Measurements from ENCODE around the gene ZNHIT6.
"Not testable (repeated sequence)": the region's sequence is repeated elsewhere in the genome, so short reads cannot be mapped to it uniquely, and the experiment has no call there.

The ZNHIT6 gene

GRCh38 chr1:85665932-85666331, 42.3 kb downstream of the ZNHIT6 start:
- no peak for DNase-seq (ENCODE audit: low spot score)

DNA sequence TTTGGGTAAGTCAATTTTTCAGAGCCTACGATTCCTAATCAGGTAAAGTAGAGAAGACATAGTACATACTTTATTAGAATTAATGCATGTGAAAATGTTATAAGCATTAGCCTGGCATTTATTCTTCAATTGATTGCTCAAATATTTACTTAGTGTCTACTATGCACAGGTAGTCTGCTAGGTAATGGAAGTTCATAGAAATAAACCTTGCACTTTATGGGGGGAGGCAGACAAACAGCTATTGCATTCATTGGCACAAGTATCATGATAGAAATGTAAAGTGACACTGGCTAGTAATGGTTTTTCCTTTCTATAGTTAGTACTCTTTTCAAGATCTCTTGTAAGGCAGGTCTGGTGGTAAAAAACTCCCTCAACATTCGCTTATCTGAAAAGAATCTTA, 44.9 kb downstream of the ZNHIT6 start:
- DNase-seq (ENCODE audit: low spot score): no peak

GRCh38 chr1:85661767-85662166, 46.5 kb downstream of the ZNHIT6 start:
- DNase-seq (ENCODE audit: low spot score): no peak

- DNase-seq (ENCODE audit: low spot score): no peak
Measured at GRCh38 chr1:85660541-85660940, 47.7 kb downstream of the ZNHIT6 start.

GRCh38 chr1:85659174-85659573, 49.1 kb downstream of the ZNHIT6 start:
- DNase-seq (ENCODE audit: low spot score): no peak

DNA sequence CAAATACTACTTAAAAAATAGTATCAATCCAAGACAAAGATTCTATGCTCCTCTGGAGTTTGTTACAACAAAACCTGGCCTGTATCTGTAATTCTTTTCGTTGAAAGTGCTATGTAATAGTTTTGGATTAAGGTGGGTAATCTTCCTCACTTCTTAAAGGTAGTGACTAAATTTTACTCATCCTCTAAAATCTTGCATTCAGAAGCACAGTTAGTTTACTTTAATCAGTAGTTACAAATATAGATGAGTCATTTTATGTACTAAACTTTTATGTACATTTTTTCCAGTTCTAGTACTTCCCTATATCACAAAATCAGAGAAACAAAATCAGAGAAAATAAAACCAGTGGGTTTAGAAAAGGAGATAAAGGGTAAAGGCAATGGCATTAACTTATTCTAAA, 51.3 kb downstream of the ZNHIT6 start:
- DNase-seq (ENCODE audit: low spot score): no peak

DNA sequence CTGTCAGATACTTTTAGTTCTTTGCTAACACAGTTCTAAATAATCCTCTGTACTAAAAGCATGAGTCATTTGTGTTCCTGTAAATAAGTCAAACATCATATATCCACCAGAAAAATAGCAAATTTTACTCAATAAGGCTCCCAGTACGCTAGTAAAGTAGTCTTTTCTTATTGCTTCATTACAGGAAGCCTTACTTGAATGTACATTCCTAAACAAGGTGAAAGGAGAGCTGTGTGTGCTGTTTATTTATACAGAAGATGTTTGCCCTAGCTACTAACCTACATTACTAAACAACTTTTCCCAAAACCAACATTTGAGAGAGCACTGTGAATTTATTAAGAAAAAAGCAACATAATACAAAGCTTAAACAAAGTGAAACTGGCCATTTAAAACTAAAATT, 52.0 kb downstream of the ZNHIT6 start:
- DNase-seq (ENCODE audit: low spot score): no peak

DNA sequence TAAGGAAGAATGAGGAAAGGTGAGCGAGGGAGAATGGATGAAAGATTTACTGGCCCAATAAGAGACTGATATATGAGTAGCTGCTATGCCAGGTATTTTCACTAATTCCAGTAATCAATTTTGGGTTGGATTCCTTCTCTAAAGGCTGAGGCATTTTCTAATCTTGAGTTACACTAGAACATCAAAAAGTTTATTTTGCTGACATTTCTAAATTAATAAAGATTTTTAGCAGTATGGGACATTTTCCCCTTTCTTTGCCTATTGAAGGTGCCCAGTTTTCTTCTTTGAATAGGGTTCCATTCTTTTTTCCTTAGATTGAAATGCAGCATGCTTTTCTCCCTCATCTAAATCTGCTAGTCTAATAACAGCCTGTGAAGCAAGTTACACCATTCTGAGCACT, 52.9 kb downstream of the ZNHIT6 start:
- no peak for DNase-seq (ENCODE audit: low spot score)

DNA sequence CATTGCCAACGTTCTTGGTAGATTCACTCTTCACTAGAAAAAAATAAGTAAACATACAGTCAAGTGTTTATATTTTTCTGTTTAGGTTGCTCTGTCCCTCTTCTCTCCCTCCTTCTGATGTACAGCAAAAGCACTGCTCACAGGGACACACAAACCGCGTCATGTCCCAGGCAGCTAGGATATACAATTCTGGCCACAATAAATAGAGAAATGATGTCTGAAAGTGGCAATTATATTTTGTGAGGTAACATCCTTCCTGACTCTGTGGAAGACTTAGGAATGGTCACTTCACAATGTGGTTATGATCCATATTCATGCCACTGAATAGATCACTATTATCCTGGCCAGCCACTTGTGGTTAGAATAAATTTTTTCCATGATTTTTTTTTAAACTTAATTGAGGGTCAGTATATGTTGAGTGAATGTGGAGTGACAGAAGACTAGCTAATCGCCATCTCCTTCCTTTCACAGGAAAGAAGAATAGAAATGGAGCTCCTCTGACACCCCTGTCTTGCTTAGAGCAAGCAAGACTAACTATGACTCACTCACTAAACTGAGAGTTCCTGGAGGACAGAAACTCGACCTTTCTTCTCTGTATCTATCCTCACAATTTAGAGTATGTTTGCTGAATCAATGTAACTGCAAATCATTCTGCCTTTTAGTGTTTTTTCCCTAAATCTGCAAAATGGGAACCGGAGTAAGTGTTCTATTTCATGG, 54.0 kb downstream of the ZNHIT6 start:
- no peak for DNase-seq (ENCODE audit: low spot score)

- no peak for DNase-seq (ENCODE audit: low spot score)
Measured at GRCh38 chr1:85652327-85652726, 55.9 kb downstream of the ZNHIT6 start.

- DNase-seq (ENCODE audit: low spot score): no peak
Measured at GRCh38 chr1:85650645-85651044, 57.6 kb downstream of the ZNHIT6 start.

- DNase-seq (ENCODE audit: low spot score): no peak
Measured at GRCh38 chr1:85649591-85649990, 58.6 kb downstream of the ZNHIT6 start.

GRCh38 chr1:85641598-85642556, 66.4 kb downstream of the ZNHIT6 start:
- not testable (repeated sequence) for DNase-seq (ENCODE audit: low spot score)

GRCh38 chr1:85639920-85640319, 68.3 kb downstream of the ZNHIT6 start:
- DNase-seq (ENCODE audit: low spot score): not testable (repeated sequence)

DNA sequence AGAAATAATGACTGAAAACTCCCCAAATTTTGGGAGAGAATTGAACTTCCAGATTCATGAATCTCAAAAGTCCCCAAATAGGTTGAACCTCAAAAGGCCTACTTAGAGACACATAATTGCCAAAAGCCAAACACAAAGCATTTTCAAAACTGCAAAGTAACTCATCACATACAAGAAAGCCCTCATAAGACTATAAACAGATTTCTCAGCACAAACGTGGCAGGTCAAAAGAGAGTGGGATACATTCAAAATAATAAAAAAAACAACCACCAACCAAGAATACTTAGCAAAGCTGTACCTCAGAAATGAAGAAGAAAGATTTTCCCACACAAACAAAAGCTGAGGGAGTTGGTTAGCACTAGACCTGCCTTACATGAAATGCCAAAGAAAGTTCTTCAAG, 69.8 kb downstream of the ZNHIT6 start:
- no peak for DNase-seq (ENCODE audit: low spot score)

- DNase-seq (ENCODE audit: low spot score): no peak
Measured at GRCh38 chr1:85630493-85630892, 77.7 kb downstream of the ZNHIT6 start.

DNA sequence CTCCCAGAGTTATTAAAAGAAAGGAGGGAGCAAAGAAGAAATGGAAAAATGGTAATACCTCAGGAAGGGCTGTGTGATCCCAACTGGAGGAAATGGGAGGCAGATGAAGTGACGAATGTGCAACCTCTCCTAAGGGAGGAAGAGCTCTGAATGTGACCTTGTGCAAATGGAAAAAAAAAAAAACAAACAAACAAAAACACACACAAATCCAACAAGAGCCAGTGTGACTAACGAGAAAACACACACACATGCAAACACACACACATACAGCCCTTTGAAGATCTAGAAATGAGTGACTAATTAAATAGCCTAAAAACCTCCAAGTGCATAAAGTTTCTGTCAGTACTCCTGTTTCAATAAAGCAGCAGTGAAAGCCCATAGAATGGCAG, 78.7 kb downstream of the ZNHIT6 start:
- DNase-seq (ENCODE audit: low spot score): no peak

DNA sequence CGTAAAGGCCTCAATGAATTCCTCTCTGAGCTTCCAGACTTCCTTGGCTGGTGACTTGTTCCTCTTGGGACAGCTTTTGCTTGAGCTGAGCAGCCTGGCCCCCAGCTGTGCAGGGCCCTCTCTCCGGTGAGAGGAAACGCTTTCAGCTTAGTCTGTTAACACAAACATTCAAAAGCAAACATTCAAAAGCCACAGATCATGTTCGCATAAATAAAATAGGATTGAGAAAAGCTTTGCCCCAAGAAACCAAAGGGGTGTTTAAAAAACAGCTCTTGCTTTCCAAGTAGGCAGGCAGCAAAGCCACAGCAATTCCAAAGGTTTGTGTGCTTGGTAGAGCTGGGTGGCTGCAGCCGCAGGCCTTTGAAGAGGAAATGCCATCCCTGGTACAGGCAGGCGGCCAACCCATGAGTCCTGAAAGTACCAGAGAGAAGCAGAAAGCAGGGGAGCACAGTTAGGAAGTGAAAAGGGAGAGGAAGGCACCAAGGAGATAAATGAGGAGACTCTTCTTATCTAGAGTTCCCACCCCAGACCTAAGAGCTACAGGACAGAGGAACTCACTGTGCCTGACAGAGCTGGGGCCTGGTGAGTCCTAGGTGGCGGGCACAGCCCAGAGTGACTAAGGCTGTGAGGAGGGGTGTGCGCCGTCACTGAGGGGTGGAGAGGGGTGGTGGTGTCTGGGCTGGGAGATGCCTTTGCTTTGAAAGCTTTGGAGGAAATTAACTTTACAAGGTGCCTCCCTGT, 79.3 kb downstream of the ZNHIT6 start:
- no peak for DNase-seq (ENCODE audit: low spot score)

DNA sequence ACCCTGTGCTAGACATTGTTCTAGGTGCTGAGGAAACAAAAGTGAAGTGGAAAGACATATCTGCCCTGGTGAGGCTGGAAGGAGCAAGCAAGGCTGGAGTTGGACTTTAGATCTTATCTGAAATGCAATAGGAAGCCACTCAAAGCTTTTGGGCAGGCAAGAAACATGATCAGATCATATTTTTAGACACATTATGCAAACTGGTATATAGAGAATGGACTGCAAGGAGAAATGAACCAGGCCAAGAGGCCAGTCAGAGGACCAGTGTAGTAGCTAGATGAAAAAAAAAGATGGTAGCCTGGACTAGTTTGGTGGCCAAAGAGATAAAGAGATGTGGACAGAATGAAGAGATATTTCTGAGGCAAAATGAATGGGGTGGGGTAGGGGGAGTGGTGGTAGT, 81.4 kb downstream of the ZNHIT6 start:
- no peak for DNase-seq (ENCODE audit: low spot score)

DNA sequence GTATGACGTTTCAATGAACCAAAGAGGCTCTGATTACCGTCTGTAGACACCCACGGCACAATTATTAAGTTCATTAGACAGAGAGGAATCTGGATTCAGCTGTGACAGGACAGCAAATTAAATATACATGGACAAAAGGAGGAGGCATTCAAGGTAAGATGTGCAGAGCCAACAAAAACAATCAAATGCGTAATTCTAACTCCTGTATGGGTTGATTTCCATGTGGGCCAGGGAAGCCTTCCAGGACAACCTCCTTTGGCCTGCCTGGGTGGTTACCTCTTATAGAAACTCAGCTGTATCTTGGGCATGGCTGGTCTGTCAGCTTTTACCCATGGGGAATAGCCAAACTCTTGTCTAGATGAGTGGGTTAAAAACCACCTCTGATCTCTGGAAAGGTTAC, 83.9 kb downstream of the ZNHIT6 start:
- DNase-seq (ENCODE audit: low spot score): no peak

DNA sequence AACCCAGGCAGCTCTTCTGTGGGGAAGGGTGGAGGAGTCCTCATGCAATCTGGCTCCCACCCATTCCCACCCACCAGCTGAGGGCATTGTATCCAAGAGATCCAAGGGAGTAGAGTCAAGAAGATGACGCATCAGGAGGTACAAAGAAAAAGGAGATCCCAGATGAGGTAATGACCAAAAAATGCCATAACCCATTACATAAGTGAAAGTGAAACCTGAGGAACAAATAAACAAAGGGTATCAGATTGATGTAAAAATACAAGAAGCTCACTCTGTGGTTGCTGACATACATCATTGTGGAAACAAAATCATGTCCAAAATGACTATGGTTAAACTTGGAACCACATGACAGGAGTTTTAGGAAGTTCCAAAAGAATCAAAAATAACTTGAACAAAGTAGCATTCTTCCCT, 85.2 kb downstream of the ZNHIT6 start:
- no peak for DNase-seq (ENCODE audit: low spot score)

DNA sequence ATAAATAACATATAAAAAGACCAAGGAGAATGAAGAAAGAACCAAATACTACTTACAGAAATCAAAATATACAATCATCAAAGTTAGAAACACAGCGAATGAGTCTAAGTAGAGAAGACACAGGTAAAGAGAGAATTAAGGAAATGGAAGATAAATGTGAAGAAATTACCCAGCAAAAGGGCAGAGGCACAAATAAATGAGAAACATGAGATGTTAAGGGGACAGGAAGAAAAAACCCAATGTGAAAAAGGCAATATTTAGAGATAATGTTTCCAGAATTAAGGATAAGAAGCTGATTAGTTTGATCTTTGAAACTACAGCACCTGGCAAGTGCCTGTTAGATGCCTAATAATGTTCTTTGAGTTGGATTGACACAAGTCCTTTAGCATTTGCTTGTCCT, 86.8 kb downstream of the ZNHIT6 start:
- no peak for DNase-seq (ENCODE audit: low spot score)

DNA sequence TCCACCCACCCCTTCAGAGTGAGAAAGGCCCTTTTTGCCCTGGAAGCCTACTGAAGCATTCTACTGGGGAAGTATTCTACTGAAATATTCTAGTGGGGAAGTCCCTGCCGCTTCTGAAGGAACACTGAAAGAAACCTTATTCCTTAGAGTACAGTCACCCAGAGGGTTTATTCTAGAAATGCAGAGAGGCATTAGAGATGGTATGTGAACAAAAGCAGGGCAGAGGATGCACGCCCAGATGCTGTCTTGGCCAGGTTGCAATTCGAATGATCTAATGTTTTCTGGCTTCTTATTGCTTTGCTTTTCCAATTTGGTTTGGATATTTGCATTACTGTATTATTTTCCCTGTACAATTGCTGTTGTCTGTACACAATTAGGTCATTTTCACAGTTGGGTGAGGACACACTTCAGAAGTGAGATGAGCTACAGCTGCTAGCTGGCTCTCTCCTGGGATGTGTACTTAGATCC, 90.6 kb downstream of the ZNHIT6 start:
- DNase-seq (ENCODE audit: low spot score): no peak
